Natural killer cell (primary cell): ENCODE measurements around the gene ZFP69B. TPM values are rescaled to one million over a fixed set of nuclear protein-coding genes. Genes with fewer than 3 reads are reported as not detected.

Source experiments
- ATAC-seq, 3 donors: fragments of 150-1000 bp in 2 of 3; fragments of 200-7000 bp in 1 of 3; cut with Tn5 transposase; 1 replicate in 1 of 3; 2 replicates in 2 of 3; pipeline ENCODE4 v1.10.0; 2021; ENCODE audit warnings: mild to moderate bottlenecking in 2 of 3, moderate library complexity in 2 of 3
- DNase-seq, 2 donors: peaks; one replicate each; pipeline versions ENCODE4 v3.0.0 to v3.0.0-alpha.2; 2013 to 2021; ENCODE audit warnings: mixed read lengths in 1 of 2
- H3K27ac ChIP-seq: one replicate; pipeline ENCODE4 v1.5.1; 2013; ENCODE audit warnings: mild to moderate bottlenecking, low read length
- H3K27me3 ChIP-seq: one replicate; pipeline ENCODE4 v1.6.1; 2013; ENCODE audit warnings: low read length; ENCODE audit not compliant: control insufficient read depth, insufficient read depth
- H3K36me3 ChIP-seq: one replicate; pipeline ENCODE4 v1.6.1; 2013; ENCODE audit warnings: low read length; ENCODE audit not compliant: control insufficient read depth, insufficient read depth
- H3K4me1 ChIP-seq: one replicate; pipeline ENCODE4 v1.6.1; 2013; ENCODE audit warnings: low read length; ENCODE audit not compliant: control insufficient read depth, insufficient read depth
- H3K4me3 ChIP-seq: one replicate; pipeline ENCODE4 v1.5.1; 2013; ENCODE audit warnings: low read length
- H3K9me3 ChIP-seq: one replicate; pipeline ENCODE4 v1.6.1; 2013; ENCODE audit warnings: low read length; ENCODE audit not compliant: control insufficient read depth, insufficient read depth
- H3K27ac Mint-ChIP-seq, 2 donors: one replicate each; pipeline ENCODE4 v1.8.0; 2022; ENCODE audit warnings: mild to moderate bottlenecking in 2 of 2, mixed read lengths in 2 of 2, moderate library complexity in 1 of 2
- H3K27me3 Mint-ChIP-seq, 2 donors: one replicate each; pipeline ENCODE4 v1.8.0; 2022; ENCODE audit warnings: low read depth in 2 of 2, mixed read lengths in 2 of 2
- H3K36me3 Mint-ChIP-seq: one replicate; pipeline ENCODE4 v1.8.0; 2022; ENCODE audit warnings: mixed read lengths
- H3K4me1 Mint-ChIP-seq, 2 donors: one replicate each; pipeline ENCODE4 v1.8.0; 2022; ENCODE audit warnings: mixed read lengths in 2 of 2
- H3K4me3 Mint-ChIP-seq: one replicate; pipeline ENCODE4 v1.8.0; 2022; ENCODE audit warnings: mild to moderate bottlenecking, moderate library complexity, mixed read lengths
- H3K9me3 Mint-ChIP-seq, 2 donors: one replicate each; pipeline ENCODE4 v1.8.0; 2022; ENCODE audit warnings: mixed read lengths in 2 of 2
- WGBS: methylation state at CpG from one replicate; pipeline ENCODE4 v1.1.7; 2013; ENCODE audit warnings: missing lambda C conversion rate; ENCODE audit not compliant: insufficient coverage; 5-methylcytosine and 5-hydroxymethylcytosine counted together
- intact Hi-C: fragments of 100-400 bp; cut with micrococcal nuclease; formaldehyde crosslinking; loops from one replicate; pipeline ENCODE4 v1.14.2; 2022
- total RNA-seq, 4 donors: library from RNA; stranded (reverse); fragments of 120-200 nt in 1 of 4; gene quantifications; one replicate each; pipeline versions ENCODE4 v1.2.3 to v1.2.4, GENCODE V29; 2013 to 2022
- TF ChIP-seq, protein P1 (sequence below): fragments of 200-600 bp; IDR thresholded peaks from one replicate; pipeline ENCODE4 v1.8.0; 2022; ENCODE audit warnings: antibody characterized with exemption

The ZFP69B gene
- total RNA-seq, 3 donors from 2014 or later (not counting 1 experiment from before 2014, with no cell fraction given), result 2.2 to 2.4 (median 2.3) TPM

DNA sequence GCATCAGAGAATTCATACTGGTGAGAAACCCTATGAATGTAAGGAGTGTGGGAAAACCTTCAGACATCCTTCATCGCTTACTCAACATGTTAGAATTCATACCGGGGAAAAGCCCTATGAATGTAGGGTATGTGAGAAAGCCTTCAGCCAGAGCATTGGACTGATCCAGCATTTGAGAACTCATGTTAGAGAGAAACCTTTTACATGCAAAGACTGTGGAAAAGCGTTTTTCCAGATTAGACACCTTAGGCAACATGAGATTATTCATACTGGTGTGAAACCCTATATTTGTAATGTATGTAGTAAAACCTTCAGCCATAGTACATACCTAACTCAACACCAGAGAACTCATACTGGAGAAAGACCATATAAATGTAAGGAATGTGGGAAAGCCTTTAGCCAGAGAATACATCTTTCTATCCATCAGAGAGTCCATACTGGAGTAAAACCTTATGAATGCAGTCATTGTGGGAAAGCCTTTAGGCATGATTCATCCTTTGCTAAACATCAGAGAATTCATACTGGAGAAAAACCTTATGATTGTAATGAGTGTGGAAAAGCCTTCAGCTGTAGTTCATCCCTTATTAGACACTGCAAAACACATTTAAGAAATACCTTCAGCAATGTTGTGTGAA lies 12.8 kb downstream of the ZFP69B start:
- H3K36me3 ChIP-seq, result peaks cover 21% of the 10 kb centered on the region
- Mint-ChIP-seq H3K27ac (no peak overlapping the region), H3K27me3 (no peaks in the 10 kb centered on the region), H3K9me3 (peaks cover 17 to 41% of the 10 kb centered on the region in 2 donors), H3K36me3 (peaks cover 61% of the 10 kb centered on the region), H3K4me3 (no peak overlapping the region), H3K4me1 (no peaks in the 10 kb centered on the region)
- WGBS, result 100% methylated on average over 2 of the region's 3 CpGs
- intact Hi-C loops, result no loop called here
- no peaks in the 10 kb centered on the region for H3K4me1 ChIP-seq
- no peak overlapping the region for H3K27ac ChIP-seq
- TF ChIP-seq, protein P1, sequence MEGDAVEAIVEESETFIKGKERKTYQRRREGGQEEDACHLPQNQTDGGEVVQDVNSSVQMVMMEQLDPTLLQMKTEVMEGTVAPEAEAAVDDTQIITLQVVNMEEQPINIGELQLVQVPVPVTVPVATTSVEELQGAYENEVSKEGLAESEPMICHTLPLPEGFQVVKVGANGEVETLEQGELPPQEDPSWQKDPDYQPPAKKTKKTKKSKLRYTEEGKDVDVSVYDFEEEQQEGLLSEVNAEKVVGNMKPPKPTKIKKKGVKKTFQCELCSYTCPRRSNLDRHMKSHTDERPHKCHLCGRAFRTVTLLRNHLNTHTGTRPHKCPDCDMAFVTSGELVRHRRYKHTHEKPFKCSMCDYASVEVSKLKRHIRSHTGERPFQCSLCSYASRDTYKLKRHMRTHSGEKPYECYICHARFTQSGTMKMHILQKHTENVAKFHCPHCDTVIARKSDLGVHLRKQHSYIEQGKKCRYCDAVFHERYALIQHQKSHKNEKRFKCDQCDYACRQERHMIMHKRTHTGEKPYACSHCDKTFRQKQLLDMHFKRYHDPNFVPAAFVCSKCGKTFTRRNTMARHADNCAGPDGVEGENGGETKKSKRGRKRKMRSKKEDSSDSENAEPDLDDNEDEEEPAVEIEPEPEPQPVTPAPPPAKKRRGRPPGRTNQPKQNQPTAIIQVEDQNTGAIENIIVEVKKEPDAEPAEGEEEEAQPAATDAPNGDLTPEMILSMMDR, result no peak
- ATAC-seq (no peak), DNase-seq (peak in 1 of 2 donors; percentile 9)
- no peak overlapping the region for H3K4me3 ChIP-seq
- H3K27me3 ChIP-seq, result no peaks in the 10 kb centered on the region
- H3K9me3 ChIP-seq, result peaks cover 75% of the 10 kb centered on the region

DNA sequence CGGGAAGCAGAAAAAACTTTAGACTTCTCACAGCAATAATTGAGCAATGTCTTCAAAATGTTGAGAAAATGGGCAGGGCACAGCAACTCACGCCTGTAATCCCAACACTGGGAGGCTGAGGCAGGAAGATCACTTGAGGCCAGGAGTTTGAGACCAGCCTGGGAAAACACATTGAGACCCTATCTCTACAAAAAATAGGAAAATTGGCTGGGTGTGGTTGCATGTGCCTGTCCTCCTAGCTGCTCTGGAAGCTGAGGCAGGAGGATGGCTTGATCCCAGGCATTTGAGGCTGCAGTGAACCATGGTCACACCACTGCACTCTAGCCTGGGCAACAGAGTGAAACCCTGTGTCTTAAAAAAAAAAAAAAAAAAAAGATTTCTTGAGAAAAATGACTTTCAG lies 19.1 kb downstream of the ZFP69B start:
- WGBS, result 95% methylated on average over 2 of the region's 2 CpGs

DNA sequence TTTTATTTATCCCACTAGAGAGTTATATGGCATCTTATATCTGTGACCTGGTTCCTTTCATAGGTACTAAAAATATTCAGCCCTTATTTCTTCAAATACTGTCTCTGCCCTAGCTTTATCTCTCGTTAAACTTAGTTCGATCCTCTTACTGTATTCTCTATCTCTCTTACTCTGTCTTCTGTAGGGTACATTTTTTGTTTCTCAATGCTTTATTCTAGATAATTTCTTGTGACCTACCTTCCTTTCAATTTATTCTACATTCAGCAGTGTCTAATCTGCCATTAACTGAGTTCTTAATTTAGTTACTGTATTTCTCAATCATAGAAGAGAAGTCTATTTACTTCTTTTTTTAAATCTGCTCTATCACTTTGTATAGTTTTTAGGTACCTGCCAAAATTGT lies 25.0 kb downstream of the ZFP69B start:
- Mint-ChIP-seq H3K27me3 (no peaks in the 10 kb centered on the region), H3K4me1 (peaks cover 24 to 28% of the 10 kb centered on the region in 2 donors), H3K27ac (peak overlapping the region in 1 of 2 donors; percentile 30), H3K36me3 (peaks cover 27% of the 10 kb centered on the region), H3K4me3 (no peak overlapping the region), H3K9me3 (peaks cover 14 to 27% of the 10 kb centered on the region in 2 donors)
- ATAC-seq (no peak), DNase-seq (no peak)
- no peak overlapping the region for H3K27ac ChIP-seq
- no peaks in the 10 kb centered on the region for H3K27me3 ChIP-seq
- intact Hi-C loops, result no loop called here
- H3K4me3 ChIP-seq, result no peak overlapping the region
- H3K36me3 ChIP-seq, result no peaks in the 10 kb centered on the region
- H3K4me1 ChIP-seq, result peaks cover 11% of the 10 kb centered on the region
- TF ChIP-seq, protein P1, result no peak
- WGBS, result 100% methylated on average over 2 of the region's 2 CpGs
- H3K9me3 ChIP-seq, result peaks cover 11% of the 10 kb centered on the region

More for the DNA sequence above, 19.1 kb downstream of the ZFP69B start:
- Mint-ChIP-seq H3K4me3 (no peak overlapping the region), H3K27me3 (no peaks in the 10 kb centered on the region), H3K9me3 (peaks cover 24 to 46% of the 10 kb centered on the region in 2 donors), H3K36me3 (peaks cover 58% of the 10 kb centered on the region), H3K4me1 (no peaks in the 10 kb centered on the region), H3K27ac (no peak overlapping the region)
- Histone ChIP-seq H3K4me1 (no peaks in the 10 kb centered on the region), H3K27ac (no peak overlapping the region), H3K9me3 (peaks cover 55% of the 10 kb centered on the region), H3K4me3 (no peak overlapping the region), H3K36me3 (no peaks in the 10 kb centered on the region), H3K27me3 (no peaks in the 10 kb centered on the region)
- intact Hi-C loops, result no loop called here
- ATAC-seq, result no peak
- no peak for DNase-seq
- TF ChIP-seq, protein P1, result no peak
